CD14-positive monocyte (primary cell): ENCODE data around the gene ADAMTS8. TPM values are rescaled to one million over a fixed set of nuclear protein-coding genes. Genes with fewer than 3 reads are reported as not detected.

Source experiments
- DNase-seq, 3 donors: peaks; one replicate each; pipeline ENCODE4 v3.0.0-alpha.2; 2011 to 2022
- H2AFZ ChIP-seq: 2 replicates; pipeline ENCODE4 v1.6.0; 2012; ENCODE audit warnings: mild to moderate bottlenecking, low read depth, low read length, inconsistent platforms; ENCODE audit not compliant: insufficient read depth, poor library complexity, severe bottlenecking
- H3K27ac ChIP-seq, 2 donors: 1 replicate in 1 of 2; 2 replicates in 1 of 2; pipeline ENCODE4 v1.5.1; 2012 to 2013; ENCODE audit warnings: low read length in 2 of 2, control low read depth in 1 of 2, inconsistent platforms in 1 of 2, low read depth in 1 of 2, mild to moderate bottlenecking in 1 of 2
- H3K27me3 ChIP-seq, 2 donors: one replicate each; pipeline versions ENCODE4 v1.6.0 to v1.6.1; 2011 to 2013; ENCODE audit warnings: low read length in 2 of 2; ENCODE audit not compliant: control insufficient read depth in 2 of 2, insufficient read depth in 2 of 2
- H3K36me3 ChIP-seq, 2 donors: replicated peaks in 1 of 2; 1 replicate in 1 of 2; 2 replicates in 1 of 2; pipeline versions ENCODE4 v1.5.1 to v1.6.1; 2012 to 2013; ENCODE audit warnings: low read length in 2 of 2, control low read depth in 1 of 2, inconsistent platforms in 1 of 2, mild to moderate bottlenecking in 1 of 2; ENCODE audit not compliant: insufficient read depth in 2 of 2, control insufficient read depth in 1 of 2
- H3K4me1 ChIP-seq, 2 donors: 1 replicate in 1 of 2; 2 replicates in 1 of 2; pipeline versions ENCODE4 v1.5.1 to v1.6.1; 2012 to 2013; ENCODE audit warnings: low read length in 2 of 2, control low read depth in 1 of 2, inconsistent platforms in 1 of 2, mild to moderate bottlenecking in 1 of 2, moderate library complexity in 1 of 2; ENCODE audit not compliant: insufficient read depth in 2 of 2, control insufficient read depth in 1 of 2
- H3K4me2 ChIP-seq: replicated peaks from 2 replicates; pipeline ENCODE3; 2012; ENCODE audit warnings: low read length, moderate library complexity, mild to moderate bottlenecking; ENCODE audit not compliant: poor library complexity, severe bottlenecking; ENCODE audit errors: extremely low read depth
- H3K4me3 ChIP-seq, 3 experiments: fragments of 200-600 bp in 1 of 3; sonication (generic) in 1 of 3; replicated peaks in 1 of 3; 1 replicate in 2 of 3; 2 replicates in 1 of 3; pipeline ENCODE4 v1.5.1; 2011 to 2013; ENCODE audit warnings: low read length in 3 of 3, mild to moderate bottlenecking in 3 of 3, control low read depth in 2 of 3, low read depth in 2 of 3, inconsistent platforms in 1 of 3, moderate library complexity in 1 of 3
- H3K79me2 ChIP-seq: 2 replicates; pipeline ENCODE4 v1.6.0; 2012; ENCODE audit warnings: mild to moderate bottlenecking, control low read depth, inconsistent platforms, low read length, moderate library complexity; ENCODE audit not compliant: insufficient read depth
- H3K9ac ChIP-seq: 2 replicates; pipeline ENCODE4 v1.6.0; 2017; ENCODE audit warnings: low read length, mild to moderate bottlenecking; ENCODE audit not compliant: insufficient read depth, poor library complexity, severe bottlenecking
- H3K9me3 ChIP-seq, 2 donors: replicated peaks in 1 of 2; 1 replicate in 1 of 2; 2 replicates in 1 of 2; pipeline versions ENCODE4 v1.5.1 to v1.6.1; 2012 to 2013; ENCODE audit warnings: low read length in 2 of 2, control low read depth in 1 of 2; ENCODE audit not compliant: control insufficient read depth in 1 of 2, insufficient read depth in 1 of 2
- H4K20me1 ChIP-seq: 2 replicates; pipeline ENCODE4 v1.6.0; 2012; ENCODE audit warnings: mild to moderate bottlenecking, low read length, control low read depth, moderate library complexity; ENCODE audit not compliant: insufficient read depth
- H3K27ac Mint-ChIP-seq, 7 donors: one replicate each; pipeline ENCODE4 v1.8.0; 2020; ENCODE audit warnings: mild to moderate bottlenecking in 7 of 7, mixed read lengths in 7 of 7, moderate library complexity in 6 of 7, inconsistent platforms in 2 of 7
- H3K27me3 Mint-ChIP-seq, 3 donors: one replicate each; pipeline ENCODE4 v1.8.0; 2021 to 2022; ENCODE audit warnings: low read depth in 3 of 3, mild to moderate bottlenecking in 3 of 3, mixed read lengths in 3 of 3, moderate library complexity in 3 of 3, inconsistent platforms in 1 of 3
- H3K36me3 Mint-ChIP-seq, 2 donors: one replicate each; pipeline ENCODE4 v1.8.0; 2020; ENCODE audit warnings: mixed read lengths in 2 of 2, inconsistent platforms in 1 of 2, mild to moderate bottlenecking in 1 of 2
- H3K4me1 Mint-ChIP-seq: one replicate; pipeline ENCODE4 v1.8.0; 2020; ENCODE audit warnings: mild to moderate bottlenecking, mixed read lengths
- H3K4me3 Mint-ChIP-seq, 2 donors: one replicate each; pipeline ENCODE4 v1.8.0; 2020; ENCODE audit warnings: mild to moderate bottlenecking in 2 of 2, mixed read lengths in 2 of 2, moderate library complexity in 1 of 2
- H3K9me3 Mint-ChIP-seq, 7 donors: one replicate each; pipeline ENCODE4 v1.8.0; 2020 to 2022; ENCODE audit warnings: mixed read lengths in 7 of 7, mild to moderate bottlenecking in 6 of 7, moderate library complexity in 6 of 7, inconsistent platforms in 2 of 7
- CTCF ChIP-seq: fragments of 200-600 bp; IDR thresholded peaks from one replicate; pipeline ENCODE4 v1.8.0; 2022; ENCODE audit warnings: antibody characterized with exemption, mild to moderate bottlenecking
- WGBS: methylation state at CpG from one replicate; pipeline ENCODE4 v1.1.5; 2013; ENCODE audit warnings: missing lambda C conversion rate; ENCODE audit not compliant: insufficient coverage; 5-methylcytosine and 5-hydroxymethylcytosine counted together
- intact Hi-C, 2 donors: fragments of 100-400 bp; cut with micrococcal nuclease; formaldehyde crosslinking; loops; one replicate each; pipeline versions ENCODE4 v1.15.0 to v1.15.1; 2023
- polyA plus RNA-seq, 3 donors: library from polyadenylated mRNA; depleted of rRNA in 1 of 3; unstranded in 2 of 3; stranded (reverse) in 1 of 3; fragments of 300-500 nt in 2 of 3; fragments of >200 nt in 1 of 3; fragmentation: Illumina TruSeq in 2 of 3; gene quantifications; 1 replicate in 2 of 3; 2 replicates in 1 of 3; pipeline ENCODE4 v1.2.3, GENCODE V29; 2012 to 2021

Gene ADAMTS8
- polyA plus RNA-seq, 3 donors, result not detected

- Histone ChIP-seq H3K4me3 (no peak overlapping the region), H3K27ac (no peak overlapping the region), H3K36me3 (no peaks in the 10 kb centered on the region), H3K27me3 (peaks cover 0 to 3% of the 10 kb centered on the region in 2 donors), H3K4me2 (no peak overlapping the region), H2AFZ (no peak overlapping the region), H4K20me1 (no peaks in the 10 kb centered on the region), H3K4me1 (peaks cover 16 to 21% of the 10 kb centered on the region in 2 donors), H3K79me2 (no peaks in the 10 kb centered on the region), H3K9me3 (no peaks in the 10 kb centered on the region), H3K9ac (no peak overlapping the region)
- no peak for TF ChIP-seq CTCF
- Mint-ChIP-seq H3K27me3 (peaks cover 6 to 15% (median 10%) of the 10 kb centered on the region in 3 donors), H3K4me1 (peaks cover 24% of the 10 kb centered on the region), H3K27ac (peak overlapping the region in 1 of 7 donors; percentile 38), H3K36me3 (no peaks in the 10 kb centered on the region), H3K9me3 (peaks cover 0 to 2% (median 0%) of the 10 kb centered on the region in 7 donors), H3K4me3 (no peak overlapping the region)
- no peak for DNase-seq
- 91% methylated on average over 9 of the region's 11 CpGs for WGBS
- intact Hi-C loops, result no loop called here
These were observed 25.1 kb downstream of the ADAMTS8 start for GRCh38 chr11:130403271-130403804.

GRCh38 chr11:130402570-130402969 lies 25.8 kb downstream of the ADAMTS8 start:
- no peak overlapping the region for H3K27ac Mint-ChIP-seq
- TF ChIP-seq CTCF, result no peak
- H3K27me3 ChIP-seq, result peaks cover 0 to 3% of the 10 kb centered on the region in 2 donors
- no peak overlapping the region for H2AFZ ChIP-seq
- H3K9ac ChIP-seq, result no peak overlapping the region
- H3K4me2 ChIP-seq, result no peak overlapping the region
- 0% methylated on average over 2 of the region's 2 CpGs for WGBS
- peaks cover 0 to 2% (median 0%) of the 10 kb centered on the region in 7 donors for H3K9me3 Mint-ChIP-seq
- no peak overlapping the region for H3K4me3 ChIP-seq
- peaks cover 24% of the 10 kb centered on the region for H3K4me1 Mint-ChIP-seq
- peak in 2 of 3 donors; percentile 3 to 16 for DNase-seq
- no peaks in the 10 kb centered on the region for H3K9me3 ChIP-seq
- peaks cover 6 to 15% (median 12%) of the 10 kb centered on the region in 3 donors for H3K27me3 Mint-ChIP-seq
- no peaks in the 10 kb centered on the region for H4K20me1 ChIP-seq
- H3K36me3 ChIP-seq, result no peaks in the 10 kb centered on the region
- H3K4me3 Mint-ChIP-seq, result no peak overlapping the region
- intact Hi-C loops, result no loop called here
- H3K36me3 Mint-ChIP-seq, result no peaks in the 10 kb centered on the region
- H3K27ac ChIP-seq, result no peak overlapping the region
- H3K4me1 ChIP-seq, result peaks cover 16 to 21% of the 10 kb centered on the region in 2 donors
- no peaks in the 10 kb centered on the region for H3K79me2 ChIP-seq
